SK-N-MC (cell line): ENCODE data around the gene RIMBP2.

Experiments
- DNase-seq: peaks from one replicate; pipeline ENCODE4 v3.0.0-alpha.2; 2011; ENCODE audit warnings: low read depth, low spot score
- H3K27ac ChIP-seq: fragments of 200-600 bp; sonication (generic); 2 replicates; pipeline ENCODE4 v1.5.1; 2016; ENCODE audit warnings: mixed run types
- H3K36me3 ChIP-seq: fragments of 200-600 bp; sonication (generic); 2 replicates; pipeline ENCODE4 v1.6.1; 2017; ENCODE audit warnings: antibody characterized with exemption, low read length, mixed read lengths; ENCODE audit not compliant: insufficient read depth
- H3K4me3 ChIP-seq: fragments of 200-600 bp; sonication (generic); 2 replicates; pipeline ENCODE4 v1.5.1; 2016
- H3K9ac ChIP-seq: fragments of 200-600 bp; sonication (generic); 2 replicates; pipeline ENCODE4 v1.8.0; 2017; ENCODE audit warnings: mixed run types, mixed read lengths; ENCODE audit not compliant: insufficient read length
- H3K9me3 ChIP-seq: fragments of 200-600 bp; sonication (generic); 2 replicates; pipeline ENCODE4 v1.6.1; 2017; ENCODE audit warnings: low read depth, mild to moderate bottlenecking, antibody characterized with exemption, low read length, moderate library complexity, mixed read lengths
- EZH2 ChIP-seq: fragments of 200-600 bp; sonication (generic); IDR thresholded peaks from one replicate; pipeline ENCODE4 v1.6.1; 2017; ENCODE audit warnings: antibody characterized with exemption
- FOXP2 ChIP-seq: optimal IDR thresholded peaks from 2 replicates; pipeline ENCODE3; 2011; ENCODE audit warnings: mild to moderate bottlenecking, moderate library complexity; ENCODE audit not compliant: insufficient read depth; ENCODE audit errors: extremely low read length, control extremely low read depth
- POLR2AphosphoS5 ChIP-seq: IDR thresholded peaks from 2 replicates; pipeline ENCODE4 v1.6.1; 2012; ENCODE audit warnings: mild to moderate bottlenecking, low read depth, low read length, borderline replicate concordance

Gene RIMBP2

DNA sequence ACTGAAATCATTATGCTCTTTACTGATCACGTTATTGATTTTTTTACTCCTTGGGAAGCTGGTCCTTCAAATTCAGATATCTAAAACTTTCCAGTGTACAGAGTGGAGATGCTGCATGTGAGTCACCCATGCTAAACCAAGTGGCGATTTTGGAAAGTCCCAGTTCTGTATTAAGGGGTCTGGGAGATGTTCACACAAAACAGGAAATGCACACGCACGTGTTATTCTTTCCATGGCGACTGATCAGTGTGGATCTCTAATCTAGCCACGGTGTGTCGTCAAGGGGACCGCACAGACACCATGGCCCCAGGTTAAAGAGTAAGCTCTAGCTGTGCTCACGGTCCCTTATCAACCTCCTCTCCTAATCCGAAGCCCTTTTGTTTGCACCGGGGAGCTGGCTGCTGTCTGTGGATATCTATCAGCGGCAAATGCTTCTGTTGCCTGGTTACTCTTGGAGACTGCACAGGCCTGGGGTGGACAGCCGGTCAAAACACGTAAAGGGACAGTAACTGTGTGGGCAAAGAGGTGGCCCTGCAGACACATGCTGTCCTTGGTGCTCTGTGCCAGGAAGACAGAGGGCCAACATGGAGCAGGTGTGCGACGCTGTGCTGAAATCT lies 96.6 kb downstream of the RIMBP2 start:
- no peak overlapping the region for H3K27ac ChIP-seq
- no peaks in the 10 kb centered on the region for H3K36me3 ChIP-seq
- H3K4me3 ChIP-seq: no peak overlapping the region
- DNase-seq: no peak
- H3K9ac ChIP-seq: no peak overlapping the region
- no peaks in the 10 kb centered on the region for H3K9me3 ChIP-seq
- TF ChIP-seq EZH2 (no peak), POLR2AphosphoS5 (no peak), FOXP2 (no peak)

GRCh38 chr12:130617219-130617618 lies 98.9 kb downstream of the RIMBP2 start:
- DNase-seq: no peak
- Histone ChIP-seq H3K9ac (no peak overlapping the region), H3K9me3 (no peaks in the 10 kb centered on the region), H3K27ac (no peak overlapping the region), H3K36me3 (no peaks in the 10 kb centered on the region), H3K4me3 (no peak overlapping the region)
- TF ChIP-seq FOXP2 (no peak), POLR2AphosphoS5 (no peak), EZH2 (no peak)

DNA sequence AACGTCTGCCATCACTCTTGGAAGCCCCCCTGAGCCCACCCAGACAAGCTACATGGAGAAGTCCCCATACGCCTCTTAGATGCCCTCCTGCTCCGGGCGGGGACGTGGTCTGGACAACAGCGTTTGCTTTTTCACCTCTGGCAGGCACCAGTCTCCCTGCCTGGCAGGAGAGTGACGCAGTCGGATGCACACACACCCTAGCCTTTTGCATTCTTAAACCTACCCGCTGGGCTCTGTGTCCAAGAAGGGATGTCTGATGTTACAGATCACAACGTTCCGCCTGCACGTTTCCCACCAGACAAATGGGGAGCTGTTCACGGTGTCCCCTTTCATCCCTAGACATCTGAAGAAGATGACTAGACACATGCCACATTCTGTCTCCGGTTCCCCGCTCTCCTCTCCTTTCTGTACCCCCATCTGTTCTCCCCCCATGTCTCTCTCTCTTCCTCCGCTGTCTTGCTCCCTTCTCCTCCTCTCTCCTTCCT lies 100.2 kb downstream of the RIMBP2 start:
- no peaks in the 10 kb centered on the region for H3K36me3 ChIP-seq

GRCh38 chr12:130614530-130614905 lies 101.6 kb downstream of the RIMBP2 start:
- Histone ChIP-seq H3K27ac (no peak overlapping the region), H3K36me3 (no peaks in the 10 kb centered on the region), H3K9me3 (no peaks in the 10 kb centered on the region), H3K4me3 (no peak overlapping the region), H3K9ac (no peak overlapping the region)
- no peak for TF ChIP-seq EZH2
- no peak for TF ChIP-seq POLR2AphosphoS5
- no peak for TF ChIP-seq FOXP2
- DNase-seq: no peak

More for the DNA sequence above, 100.2 kb downstream of the RIMBP2 start:
- Histone ChIP-seq H3K4me3 (no peak overlapping the region), H3K9ac (no peak overlapping the region), H3K27ac (no peak overlapping the region), H3K9me3 (no peaks in the 10 kb centered on the region)
- no peak for DNase-seq
- no peak for TF ChIP-seq POLR2AphosphoS5
- no peak for TF ChIP-seq FOXP2
- TF ChIP-seq EZH2: no peak

GRCh38 chr12:130613831-130614529 lies 102.1 kb downstream of the RIMBP2 start:
- DNase-seq: no peak
- Histone ChIP-seq H3K36me3 (no peaks in the 10 kb centered on the region), H3K27ac (no peak overlapping the region), H3K4me3 (no peak overlapping the region), H3K9me3 (no peaks in the 10 kb centered on the region), H3K9ac (no peak overlapping the region)
- TF ChIP-seq EZH2 (no peak), POLR2AphosphoS5 (no peak), FOXP2 (no peak)

GRCh38 chr12:130613131-130613530 lies 103.0 kb downstream of the RIMBP2 start:
- Histone ChIP-seq H3K4me3 (no peak overlapping the region), H3K36me3 (no peaks in the 10 kb centered on the region), H3K9me3 (no peaks in the 10 kb centered on the region), H3K27ac (no peak overlapping the region), H3K9ac (no peak overlapping the region)
- no peak for DNase-seq
- TF ChIP-seq FOXP2 (no peak), POLR2AphosphoS5 (no peak), EZH2 (no peak)

GRCh38 chr12:130611026-130611905 lies 104.8 kb downstream of the RIMBP2 start:
- no peaks in the 10 kb centered on the region for H3K9me3 ChIP-seq
- H3K36me3 ChIP-seq: no peaks in the 10 kb centered on the region
- no peak overlapping the region for H3K9ac ChIP-seq
- TF ChIP-seq FOXP2: no peak
- TF ChIP-seq EZH2: no peak
- TF ChIP-seq POLR2AphosphoS5: no peak
- H3K27ac ChIP-seq: no peak overlapping the region
- no peak overlapping the region for H3K4me3 ChIP-seq
- no peak for DNase-seq

GRCh38 chr12:130609966-130610365 lies 106.1 kb downstream of the RIMBP2 start:
- no peak overlapping the region for H3K4me3 ChIP-seq
- no peak for DNase-seq
- TF ChIP-seq EZH2: no peak
- TF ChIP-seq POLR2AphosphoS5: no peak
- TF ChIP-seq FOXP2: no peak
- H3K9ac ChIP-seq: no peak overlapping the region
- H3K36me3 ChIP-seq: no peaks in the 10 kb centered on the region
- H3K9me3 ChIP-seq: no peaks in the 10 kb centered on the region
- no peak overlapping the region for H3K27ac ChIP-seq
